NCI-H1105 (cell line): ENCODE results near the gene PMPCB.

Experiments
- DNase-seq: peaks from one replicate; lab custom pipeline; 2025; lab: John Stamatoyannopoulos, UW

The PMPCB gene

GRCh38 chr7:103325744-103326143, 28.5 kb downstream of the PMPCB start:
- no peak for DNase-seq

- DNase-seq = no peak
These were observed 39.5 kb downstream of the PMPCB start for GRCh38 chr7:103336761-103337160.

DNA sequence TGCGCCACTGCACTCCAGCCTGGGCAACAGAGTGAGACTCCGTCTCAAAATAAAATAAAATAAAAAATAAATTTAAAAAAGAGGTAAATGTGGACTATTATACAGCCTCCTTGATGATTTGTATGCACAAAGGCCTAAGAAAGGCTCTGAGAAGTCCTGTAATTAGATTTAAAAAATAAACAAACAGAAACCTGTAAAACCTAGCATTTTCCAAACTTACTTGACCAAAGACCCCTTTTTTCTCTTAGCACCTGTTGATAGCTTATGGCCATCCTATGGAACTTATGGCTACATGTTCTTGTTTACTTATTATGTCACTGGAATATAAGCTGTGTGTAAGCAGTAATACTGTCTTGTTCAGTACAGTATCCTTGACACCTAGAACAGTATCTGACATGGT, 41.6 kb downstream of the PMPCB start:
- no peak for DNase-seq

DNA sequence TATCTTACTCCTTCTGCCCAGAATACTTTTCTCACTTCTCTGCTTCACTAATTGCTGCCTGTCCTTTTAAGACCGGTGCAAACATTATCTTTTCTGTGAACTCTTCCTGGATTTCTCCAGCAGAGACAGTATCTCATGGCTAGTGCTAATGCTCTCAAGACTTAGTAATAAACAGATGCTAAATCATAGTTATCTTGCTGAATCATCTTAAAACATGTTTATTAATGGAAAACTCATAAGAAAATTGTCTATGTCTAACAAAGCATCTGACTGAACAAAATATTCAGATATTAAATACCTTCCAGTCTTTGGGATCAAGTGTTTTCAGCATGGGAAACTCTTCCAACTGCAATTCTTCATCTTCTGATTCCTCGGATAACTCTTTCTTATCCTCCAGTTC, 44.2 kb downstream of the PMPCB start:
- DNase-seq = no peak

DNA sequence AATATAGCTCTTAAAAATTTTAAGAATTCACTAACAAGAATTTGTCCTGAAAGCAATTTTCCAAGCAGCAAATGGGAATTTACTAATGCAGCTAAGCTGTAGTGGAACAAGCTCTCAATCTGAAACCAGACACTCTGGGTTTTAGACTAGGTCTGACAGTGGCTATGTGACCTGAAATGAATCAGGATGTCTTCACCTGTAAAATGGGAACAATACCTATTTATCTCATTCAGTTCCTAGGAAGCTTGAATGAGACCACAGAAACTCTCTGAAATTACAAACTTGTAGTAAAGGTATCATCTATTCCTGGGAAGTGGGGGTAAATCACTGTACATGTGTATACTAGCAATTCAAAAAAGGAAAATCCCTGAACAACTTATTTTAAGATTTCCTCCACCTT, 46.1 kb downstream of the PMPCB start:
- DNase-seq = no peak

GRCh38 chr7:103343758-103344452, 46.7 kb downstream of the PMPCB start:
- no peak for DNase-seq

DNA sequence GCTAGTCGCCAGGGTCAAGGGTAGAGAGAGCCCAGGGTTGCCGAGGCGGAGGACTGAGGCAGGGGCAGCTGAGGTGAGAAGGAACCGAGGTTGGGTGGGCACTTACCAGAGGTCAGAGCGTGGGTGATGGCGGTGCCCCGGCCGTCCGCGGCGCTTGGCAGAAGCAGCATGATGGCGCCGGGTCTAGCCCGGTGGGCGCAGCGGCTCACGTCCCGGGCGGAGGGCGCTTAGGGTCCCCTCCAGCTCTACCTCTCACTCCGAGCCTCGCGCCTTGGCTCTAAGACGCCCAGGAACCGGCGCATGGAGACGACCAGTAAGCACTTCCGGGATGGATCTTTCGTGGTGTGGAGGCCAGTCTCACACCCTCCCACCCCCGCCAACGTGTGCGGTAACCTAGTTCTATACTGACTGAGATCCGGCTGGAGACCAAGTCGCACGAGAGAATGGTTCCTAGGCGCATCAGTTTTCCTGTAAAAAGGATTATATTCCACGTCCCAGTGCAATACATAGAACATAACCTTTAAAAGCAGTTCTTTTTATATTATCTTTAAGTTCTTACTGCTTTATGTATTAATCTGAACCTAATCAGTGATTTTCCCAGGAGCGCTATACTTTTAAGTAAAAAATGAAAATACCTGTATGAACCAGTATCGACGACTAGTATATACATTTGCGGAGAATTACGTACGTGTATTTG, 47.4 kb downstream of the PMPCB start, which contains the start of gene DNAJC2:
TSS of gene DNAJC2 (minus strand) at position 315 of the 697 bp plus-strand sequence. CDS start at position 170, 145 bp downstream.
- DNase-seq = peak; percentile 85

DNA sequence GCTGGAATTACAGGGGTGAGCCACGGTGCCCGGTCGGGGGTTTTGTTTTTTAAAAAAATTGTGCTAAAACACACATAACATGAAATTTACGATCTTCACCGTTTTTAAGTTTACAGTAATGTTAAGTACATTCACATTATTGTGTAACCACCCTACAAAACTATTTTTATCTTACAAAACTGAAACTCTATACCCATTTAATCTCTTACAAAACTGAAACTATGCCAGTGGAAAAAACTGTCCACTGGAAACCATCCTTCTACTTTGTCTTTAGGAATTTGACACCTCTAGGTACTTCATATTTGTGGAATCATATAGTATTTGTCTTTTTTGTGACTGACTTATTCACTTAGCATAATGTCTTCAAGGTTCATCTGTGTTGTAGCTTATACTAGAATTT, 49.2 kb downstream of the PMPCB start:
- DNase-seq = no peak

DNA sequence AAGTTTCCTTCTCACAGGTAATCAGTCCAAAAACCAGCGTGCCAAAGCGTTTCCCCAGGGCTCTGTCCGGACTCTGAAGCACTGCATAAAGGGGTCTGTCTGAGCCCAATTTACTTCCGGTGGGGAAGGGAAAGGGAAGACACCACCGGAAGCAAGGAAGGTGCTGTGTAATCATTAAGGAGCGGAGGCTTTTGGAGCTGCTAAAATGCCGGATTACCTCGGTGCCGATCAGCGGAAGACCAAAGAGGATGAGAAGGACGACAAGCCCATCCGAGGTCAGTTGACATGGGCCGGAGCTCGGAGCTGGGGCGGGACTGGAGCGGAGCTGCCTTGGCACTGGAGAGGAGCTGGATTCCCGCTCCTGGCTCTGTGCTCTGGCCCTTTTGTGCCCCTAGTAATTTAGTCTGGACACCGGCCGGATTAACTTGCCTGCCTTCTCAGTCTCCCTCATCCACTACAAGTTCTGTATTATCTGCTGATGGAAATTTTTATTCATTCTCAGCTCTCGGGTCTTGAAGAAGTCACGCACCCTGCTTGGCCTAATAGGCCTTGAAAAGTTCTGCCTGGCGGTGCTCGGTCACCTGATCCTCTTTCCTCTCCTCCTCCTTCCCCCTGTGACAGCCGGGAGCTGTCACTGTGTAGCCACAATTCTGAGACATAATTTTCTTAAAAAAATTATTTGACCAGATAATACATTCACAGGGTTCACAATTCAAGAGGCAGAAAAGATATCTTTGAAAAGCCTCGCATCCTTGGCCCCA, 50.5 kb downstream of the PMPCB start, which contains the start of gene PSMC2:
TSS of gene PSMC2 (plus strand) at position 137 of the 761 bp plus-strand sequence. CDS start at position 206, 69 bp downstream.
- DNase-seq = peak; percentile 86

DNA sequence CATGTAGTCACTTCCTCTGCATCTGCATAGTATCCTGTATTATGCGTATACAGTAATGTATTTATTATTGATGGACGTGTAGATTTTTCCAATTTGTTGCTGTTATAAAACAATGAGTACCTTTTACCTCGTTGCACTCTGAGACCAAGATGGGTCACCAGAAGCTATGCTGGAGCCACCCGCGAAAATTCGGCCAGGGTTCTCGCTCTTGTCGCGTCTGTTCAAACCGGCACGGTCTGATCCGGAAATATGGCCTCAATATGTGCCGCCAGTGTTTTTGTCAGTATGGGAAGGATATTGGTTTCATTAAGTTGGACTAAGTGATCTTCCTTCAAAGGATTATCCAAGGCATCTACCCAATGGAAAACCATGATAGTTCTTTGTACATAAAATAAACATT, 51.2 kb downstream of the PMPCB start:
- no peak for DNase-seq

DNA sequence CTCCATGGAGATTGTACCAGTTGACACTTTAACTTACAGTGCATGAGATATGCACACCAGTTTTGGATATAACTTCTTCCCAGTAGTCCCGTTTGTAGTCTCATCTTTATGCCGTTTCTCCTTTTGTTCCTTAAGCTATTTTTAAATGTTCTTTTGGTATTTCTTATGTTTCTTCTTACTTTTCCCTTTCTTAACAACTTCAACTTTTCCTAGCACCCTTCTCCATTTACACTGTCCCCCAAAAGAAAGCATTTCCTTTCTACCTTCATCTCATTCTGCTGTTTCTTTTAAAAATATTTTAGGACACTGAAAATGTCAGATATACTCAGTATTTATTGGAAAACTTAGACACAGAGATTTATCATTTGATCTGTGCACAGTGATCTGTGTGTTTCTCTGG, 51.7 kb downstream of the PMPCB start:
- DNase-seq = no peak

DNA sequence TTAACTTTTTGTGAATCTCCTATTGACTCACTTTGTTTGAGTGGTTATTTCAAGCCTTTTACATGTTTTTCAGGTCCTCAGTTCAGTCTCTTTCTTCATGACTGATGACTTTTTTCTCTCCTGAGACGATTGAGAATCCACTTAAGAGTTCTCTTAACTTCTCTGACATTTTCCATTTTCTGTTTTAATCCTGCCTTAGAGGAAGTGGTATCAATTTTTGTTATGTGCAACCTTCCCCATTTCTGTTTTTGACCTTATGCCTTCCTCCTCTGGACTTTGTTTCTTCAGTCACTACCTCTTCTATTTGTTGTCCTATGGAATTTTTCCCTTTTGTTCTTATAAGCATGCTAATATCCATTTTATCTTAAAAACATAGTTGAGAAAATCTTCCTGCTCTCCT, 52.6 kb downstream of the PMPCB start:
- no peak for DNase-seq
